MG63 (cell line): ENCODE measurements around the gene MLC1. TPM values are rescaled to one million over a fixed set of nuclear protein-coding genes. Genes with fewer than 3 reads are reported as not detected.

Experiments used
- DNase-seq: peaks from one replicate; pipeline ENCODE4 v3.0.0-alpha.2; 2020
- H3K27me3 ChIP-seq: fragments of 250-450 bp; sonication (Bioruptor Pico); 2 replicates; pipeline ENCODE4 v1.5.1; 2020; ENCODE audit warnings: mild to moderate bottlenecking, moderate library complexity
- H3K36me3 ChIP-seq: fragments of 250-450 bp; sonication (Bioruptor Pico); 2 replicates; pipeline ENCODE4 v1.5.1; 2020; ENCODE audit warnings: mild to moderate bottlenecking, moderate library complexity
- H3K4me3 ChIP-seq: fragments of 250-450 bp; sonication (Bioruptor Pico); 2 replicates; pipeline ENCODE4 v1.5.1; 2020; ENCODE audit warnings: mild to moderate bottlenecking, moderate library complexity
- H3K9me3 ChIP-seq: fragments of 250-450 bp; sonication (Bioruptor Pico); 2 replicates; pipeline ENCODE4 v1.5.1; 2020; ENCODE audit warnings: mild to moderate bottlenecking, moderate library complexity
- total RNA-seq: library from RNA; depleted of rRNA; stranded (reverse); fragments of >200 nt; shearing (Covaris generic); gene quantifications from 2 replicates; pipeline ENCODE4 v1.2.3, GENCODE V29; 2014; ENCODE audit warnings: low replicate concordance

The MLC1 gene
- total RNA-seq, 1 experiment from 2014 or later, result not detected

GRCh38 chr22:50068096-50068495 lies 17.1 kb downstream of the MLC1 start:
- no peak for DNase-seq
- Histone ChIP-seq H3K36me3 (no peaks in the 10 kb centered on the region), H3K9me3 (no peaks in the 10 kb centered on the region), H3K27me3 (no peaks in the 10 kb centered on the region), H3K4me3 (no peak overlapping the region)

- H3K9me3 ChIP-seq, result no peaks in the 10 kb centered on the region
- H3K27me3 ChIP-seq, result no peaks in the 10 kb centered on the region
- DNase-seq, result no peak
- H3K36me3 ChIP-seq, result no peaks in the 10 kb centered on the region
- no peak overlapping the region for H3K4me3 ChIP-seq
These were observed 18.0 kb downstream of the MLC1 start for GRCh38 chr22:50067244-50067643.

GRCh38 chr22:50064453-50064852 lies 20.8 kb downstream of the MLC1 start:
- no peak for DNase-seq
- H3K4me3 ChIP-seq, result no peak overlapping the region
- no peaks in the 10 kb centered on the region for H3K9me3 ChIP-seq
- no peaks in the 10 kb centered on the region for H3K36me3 ChIP-seq
- H3K27me3 ChIP-seq, result no peaks in the 10 kb centered on the region

- no peaks in the 10 kb centered on the region for H3K27me3 ChIP-seq
- no peak for DNase-seq
- H3K36me3 ChIP-seq, result no peaks in the 10 kb centered on the region
- no peak overlapping the region for H3K4me3 ChIP-seq
- H3K9me3 ChIP-seq, result no peaks in the 10 kb centered on the region
These were observed 21.4 kb downstream of the MLC1 start for GRCh38 chr22:50063589-50064393.

- DNase-seq, result no peak
- H3K36me3 ChIP-seq, result no peaks in the 10 kb centered on the region
- H3K27me3 ChIP-seq, result no peaks in the 10 kb centered on the region
- no peak overlapping the region for H3K4me3 ChIP-seq
- no peaks in the 10 kb centered on the region for H3K9me3 ChIP-seq
These were observed 22.6 kb downstream of the MLC1 start for GRCh38 chr22:50062509-50063135.

GRCh38 chr22:50061824-50062355 lies 23.3 kb downstream of the MLC1 start:
- H3K9me3 ChIP-seq, result no peaks in the 10 kb centered on the region
- no peak for DNase-seq
- H3K36me3 ChIP-seq, result no peaks in the 10 kb centered on the region
- H3K27me3 ChIP-seq, result no peaks in the 10 kb centered on the region
- H3K4me3 ChIP-seq, result no peak overlapping the region

- Histone ChIP-seq H3K4me3 (no peak overlapping the region), H3K9me3 (no peaks in the 10 kb centered on the region), H3K36me3 (no peaks in the 10 kb centered on the region), H3K27me3 (no peaks in the 10 kb centered on the region)
- no peak for DNase-seq
These were observed 23.9 kb downstream of the MLC1 start for GRCh38 chr22:50061141-50061823.

GRCh38 chr22:50060441-50061140 lies 24.6 kb downstream of the MLC1 start:
- DNase-seq, result no peak
- H3K4me3 ChIP-seq, result no peak overlapping the region
- H3K36me3 ChIP-seq, result no peaks in the 10 kb centered on the region
- no peaks in the 10 kb centered on the region for H3K9me3 ChIP-seq
- H3K27me3 ChIP-seq, result no peaks in the 10 kb centered on the region

GRCh38 chr22:50059881-50060262 lies 25.4 kb downstream of the MLC1 start:
- no peaks in the 10 kb centered on the region for H3K9me3 ChIP-seq
- H3K36me3 ChIP-seq, result no peaks in the 10 kb centered on the region
- H3K27me3 ChIP-seq, result no peaks in the 10 kb centered on the region
- no peak for DNase-seq
- no peak overlapping the region for H3K4me3 ChIP-seq

- peak; percentile 10 for DNase-seq
- Histone ChIP-seq H3K27me3 (no peaks in the 10 kb centered on the region), H3K9me3 (no peaks in the 10 kb centered on the region), H3K4me3 (no peak overlapping the region), H3K36me3 (no peaks in the 10 kb centered on the region)
These were observed 26.0 kb downstream of the MLC1 start for GRCh38 chr22:50058906-50059880.

GRCh38 chr22:50058061-50058905 lies 26.9 kb downstream of the MLC1 start, which contains the start of gene TTLL8:
Gene TTLL8 (minus strand): TSS chr22:50058298.
- Histone ChIP-seq H3K4me3 (no peak within 1 kb of the TSS), H3K36me3 (no peaks in the 10 kb centered on the region), H3K27me3 (no peaks in the 10 kb centered on the region), H3K9me3 (peaks cover 3% of the 10 kb centered on the region; the same call in 1 of the 2 replicates)
- DNase-seq, result no peak

GRCh38 chr22:50057278-50058060 lies 27.8 kb downstream of the MLC1 start:
- Histone ChIP-seq H3K36me3 (no peaks in the 10 kb centered on the region), H3K27me3 (no peaks in the 10 kb centered on the region), H3K4me3 (no peak overlapping the region), H3K9me3 (peaks cover 3% of the 10 kb centered on the region; the same call in 1 of the 2 replicates)
- DNase-seq, result no peak

- no peak overlapping the region for H3K4me3 ChIP-seq
- H3K27me3 ChIP-seq, result no peaks in the 10 kb centered on the region; the same call in 1 of the 2 replicates
- H3K36me3 ChIP-seq, result no peaks in the 10 kb centered on the region
- no peak for DNase-seq
- peaks cover 3% of the 10 kb centered on the region; the same call in 1 of the 2 replicates for H3K9me3 ChIP-seq
These were observed 28.8 kb downstream of the MLC1 start for GRCh38 chr22:50056214-50056972.
